GM10847 (cell line): ENCODE data around the gene CHMP6.

Source experiments
- POLR2A ChIP-seq: IDR thresholded peaks from 2 replicates; pipeline ENCODE4 v1.6.1; 2011; ENCODE audit not compliant: insufficient read length; ENCODE audit errors: extremely low read depth

CHMP6 gene

DNA sequence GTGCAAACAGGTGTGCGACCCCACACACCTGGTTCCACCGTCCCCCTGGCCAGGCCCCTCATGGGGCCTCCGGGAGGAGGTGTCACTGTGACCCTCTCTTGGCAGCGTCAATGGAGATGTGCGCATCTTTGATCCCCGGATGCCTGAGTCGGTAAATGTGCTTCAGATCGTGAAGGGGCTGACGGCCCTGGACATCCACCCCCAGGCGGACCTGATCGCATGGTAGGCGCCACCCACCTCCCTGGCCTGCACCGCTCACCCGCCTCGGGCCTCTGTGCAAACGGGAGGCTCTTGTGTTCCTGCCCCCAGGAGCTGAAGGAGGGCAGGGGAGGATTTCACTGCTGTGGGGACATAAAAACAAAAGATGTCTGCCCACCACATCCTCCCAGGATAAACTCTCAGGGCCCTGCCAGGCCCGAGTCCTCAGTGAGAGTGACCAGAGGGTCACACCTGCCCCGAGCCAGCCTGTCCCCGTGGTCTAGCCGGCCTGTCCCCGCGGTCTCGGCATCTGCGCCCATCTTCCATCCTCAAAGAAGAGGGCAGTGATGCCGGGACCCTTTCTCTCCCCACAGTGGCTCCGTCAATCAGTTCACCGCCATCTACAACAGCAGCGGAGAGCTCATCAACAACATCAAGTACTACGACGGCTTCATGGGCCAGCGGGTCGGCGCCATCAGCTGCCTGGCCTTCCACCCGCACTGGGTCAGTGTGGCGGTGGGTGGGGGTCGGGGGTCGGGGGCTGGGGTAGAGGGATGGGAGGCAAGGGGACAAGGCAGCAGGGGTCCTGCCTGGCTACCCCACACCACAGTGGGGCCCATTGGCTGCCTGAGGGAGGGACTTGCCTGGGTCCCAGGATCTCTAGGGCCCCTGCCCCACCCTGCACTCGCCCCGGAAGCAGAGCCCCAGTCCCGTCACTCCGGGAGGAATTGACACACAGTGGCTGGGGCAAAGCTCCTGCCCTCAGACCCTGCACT is 29.0 kb upstream of the CHMP6 start:
- no peak for TF ChIP-seq POLR2A

DNA sequence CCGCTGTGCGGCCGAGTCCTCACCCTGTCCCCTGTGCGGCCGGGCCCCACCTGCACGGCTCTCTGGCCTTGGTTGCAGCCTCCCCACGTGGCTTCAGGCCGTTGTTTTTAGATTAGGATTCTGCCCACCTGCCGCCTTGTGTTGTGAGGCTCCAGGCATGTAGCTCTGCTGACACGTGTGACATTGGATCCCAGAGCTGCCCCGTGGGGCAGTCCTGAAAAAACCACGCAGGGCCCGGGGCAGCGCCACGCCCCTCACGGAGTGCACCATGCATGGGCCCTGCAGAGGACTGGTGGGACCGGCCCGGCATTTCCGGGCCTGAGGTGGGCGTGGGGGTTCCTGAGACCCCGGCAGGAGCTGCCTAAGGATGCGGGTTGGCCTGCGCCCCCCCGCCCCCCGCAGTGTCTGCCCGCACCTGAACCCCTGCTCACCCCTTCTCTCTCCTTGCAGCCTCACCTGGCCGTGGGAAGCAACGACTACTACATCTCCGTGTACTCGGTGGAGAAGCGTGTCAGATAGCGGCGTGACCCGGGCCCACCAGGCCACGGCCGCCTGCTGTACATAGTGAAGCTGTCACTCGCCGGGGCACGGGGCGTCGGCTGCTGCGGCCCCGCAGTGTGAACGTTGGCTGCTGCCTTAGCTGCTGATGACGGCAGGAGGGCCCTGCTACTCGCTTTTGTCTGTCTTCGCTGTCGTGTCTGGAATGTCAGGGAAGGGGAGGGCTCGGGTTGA is 27.7 kb upstream of the CHMP6 start:
- no peak for TF ChIP-seq POLR2A

DNA sequence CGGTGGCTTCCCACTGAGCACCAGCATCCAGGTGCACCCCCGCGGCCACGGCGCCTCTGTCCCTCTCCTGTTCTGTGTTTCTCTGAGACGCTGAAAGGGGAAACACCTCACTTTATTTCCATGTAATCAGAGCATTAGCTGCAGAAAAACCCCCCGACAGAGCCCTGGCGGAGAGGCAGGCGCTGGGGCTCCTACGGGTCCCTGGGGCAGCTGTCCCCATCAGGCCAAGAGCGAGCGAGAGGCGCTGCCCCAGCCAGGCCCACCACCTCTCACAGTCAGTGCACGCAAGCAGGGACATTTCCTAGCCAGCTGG is 27.1 kb upstream of the CHMP6 start:
- no peak for TF ChIP-seq POLR2A

GRCh38 chr17:80964859-80965580 is 26.6 kb upstream of the CHMP6 start:
- no peak for TF ChIP-seq POLR2A

DNA sequence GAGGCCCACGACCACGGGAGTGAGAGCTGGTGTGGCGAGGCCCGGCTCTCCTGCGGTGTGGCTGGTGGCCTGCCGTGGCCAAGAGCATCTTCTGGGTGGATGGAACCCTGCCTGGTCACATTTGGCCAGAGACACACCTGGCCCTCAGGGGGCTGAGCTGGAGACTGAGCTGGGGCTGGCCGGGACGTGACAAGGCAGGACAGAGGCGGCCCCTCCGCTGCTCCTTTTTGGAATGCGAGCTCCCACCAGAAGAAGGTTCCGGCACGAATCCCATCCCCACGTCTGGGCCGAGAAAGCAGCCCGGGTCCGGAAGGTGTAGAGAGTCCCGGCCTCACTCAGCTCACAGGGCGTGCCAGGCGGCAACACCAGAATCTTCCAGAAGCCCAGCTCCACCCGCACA is 26.0 kb upstream of the CHMP6 start:
- TF ChIP-seq POLR2A: no peak

DNA sequence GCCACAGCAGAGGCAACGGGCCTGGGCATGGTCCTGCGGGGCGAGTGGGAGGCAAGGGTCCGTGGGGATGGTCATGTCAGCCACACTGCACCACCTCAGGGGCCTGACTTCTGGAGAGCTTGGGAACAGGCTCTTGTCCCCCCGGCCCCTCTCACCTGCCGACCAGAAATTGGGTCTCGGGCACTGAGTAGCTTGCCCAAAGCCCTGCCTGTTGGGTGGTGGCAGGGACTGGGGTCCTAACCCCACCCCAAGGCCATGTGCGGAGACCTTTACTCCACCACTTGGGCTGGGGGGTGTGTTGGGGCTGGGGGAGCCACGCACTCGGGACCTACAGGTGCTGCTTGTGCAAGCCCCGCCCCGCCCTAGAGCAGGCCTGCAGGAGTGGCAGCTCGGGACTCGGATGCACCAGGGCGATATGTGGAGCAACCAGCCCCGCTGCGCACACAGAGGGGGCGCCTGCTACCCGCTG is 24.2 kb upstream of the CHMP6 start:
- no peak for TF ChIP-seq POLR2A

DNA sequence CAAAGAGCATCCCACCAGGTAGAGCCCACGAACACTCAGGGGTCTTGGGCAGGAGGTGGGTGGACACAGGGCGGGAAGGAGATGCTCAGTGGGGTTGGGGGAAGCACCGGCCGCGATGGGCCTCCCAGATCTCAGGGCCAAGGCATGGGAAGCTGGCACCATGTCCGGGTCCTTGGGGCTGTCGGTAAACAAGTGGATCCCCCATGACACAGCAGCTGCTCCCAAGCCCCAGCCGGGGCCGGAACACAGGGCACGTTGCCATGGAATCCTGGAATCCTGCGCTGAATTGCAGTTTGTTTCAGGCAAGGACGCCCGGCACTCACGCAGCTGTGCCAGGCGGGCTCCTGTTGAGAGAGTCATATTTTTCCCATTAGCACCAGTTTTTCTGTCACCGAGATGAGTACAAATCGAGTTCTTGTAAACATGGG is 23.0 kb upstream of the CHMP6 start:
- TF ChIP-seq POLR2A: no peak

- no peak for TF ChIP-seq POLR2A
Observed at GRCh38 chr17:80969030-80969673, 22.5 kb upstream of the CHMP6 start.

DNA sequence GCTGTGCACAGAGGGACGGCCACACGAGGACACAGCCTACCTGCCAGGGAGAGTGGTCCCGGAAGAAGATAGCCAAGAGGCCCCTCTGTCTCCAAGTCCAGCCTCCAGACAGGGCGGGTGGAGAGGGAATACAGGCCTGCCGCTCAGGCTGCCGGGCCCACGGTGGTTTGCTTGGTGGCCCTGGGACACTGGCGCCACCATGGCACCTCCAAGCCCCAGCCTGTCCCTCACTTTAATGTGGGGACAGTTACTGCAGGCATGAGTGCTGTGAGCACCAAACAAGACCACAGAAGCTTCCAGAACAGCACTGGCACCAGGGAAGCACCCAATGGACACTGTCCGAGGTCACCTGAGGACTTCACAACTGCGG is 22.0 kb upstream of the CHMP6 start:
- no peak for TF ChIP-seq POLR2A

- TF ChIP-seq POLR2A: no peak
Observed at GRCh38 chr17:80970044-80970761, 21.4 kb upstream of the CHMP6 start.

DNA sequence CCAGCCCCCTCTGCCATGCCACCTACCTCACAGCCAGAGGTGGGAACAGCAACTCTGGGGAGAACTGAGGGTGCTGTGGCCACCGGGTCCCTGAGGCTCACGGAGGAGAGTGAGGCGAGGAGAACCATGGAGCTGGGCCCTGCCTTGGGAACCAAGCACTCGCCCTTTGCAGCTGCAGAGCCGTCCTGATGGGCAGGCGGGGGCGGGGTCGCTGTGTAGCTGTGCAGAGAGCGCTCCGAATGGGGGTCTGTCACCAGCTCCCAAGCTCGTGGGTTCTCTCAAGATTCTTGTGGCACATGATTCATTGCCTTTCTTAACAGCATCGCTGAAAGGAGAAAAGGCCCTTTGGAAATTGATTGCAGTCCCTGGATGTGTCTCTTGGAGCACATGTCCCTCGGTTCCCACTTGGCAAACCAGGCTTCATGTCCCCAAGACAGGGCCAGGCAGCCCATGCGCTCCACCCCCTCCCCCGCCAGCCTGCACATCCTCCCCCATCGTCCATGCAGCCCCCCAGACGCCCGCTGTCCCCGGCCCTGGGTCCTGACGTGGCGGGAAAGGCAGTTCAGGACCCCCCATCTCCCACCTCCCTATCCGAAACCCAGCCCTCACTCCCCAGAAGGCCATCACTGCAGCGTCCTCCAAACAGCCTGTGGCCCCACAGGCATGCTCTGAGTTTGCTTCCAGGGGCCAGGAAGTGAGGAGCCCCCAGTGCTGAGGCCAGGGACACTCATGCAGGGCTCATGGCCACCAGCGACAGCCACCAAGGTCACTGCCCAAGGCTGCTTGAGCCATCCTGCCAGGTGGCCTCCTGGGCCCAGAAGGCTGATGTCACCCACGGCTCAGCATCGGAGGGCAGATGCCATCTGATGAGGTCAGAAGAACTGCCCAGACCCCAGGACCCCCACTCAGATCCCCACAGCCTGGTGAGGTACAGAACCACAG is 20.6 kb upstream of the CHMP6 start:
- TF ChIP-seq POLR2A: no peak

GRCh38 chr17:80971704-80972304 is 19.8 kb upstream of the CHMP6 start:
- TF ChIP-seq POLR2A: no peak

DNA sequence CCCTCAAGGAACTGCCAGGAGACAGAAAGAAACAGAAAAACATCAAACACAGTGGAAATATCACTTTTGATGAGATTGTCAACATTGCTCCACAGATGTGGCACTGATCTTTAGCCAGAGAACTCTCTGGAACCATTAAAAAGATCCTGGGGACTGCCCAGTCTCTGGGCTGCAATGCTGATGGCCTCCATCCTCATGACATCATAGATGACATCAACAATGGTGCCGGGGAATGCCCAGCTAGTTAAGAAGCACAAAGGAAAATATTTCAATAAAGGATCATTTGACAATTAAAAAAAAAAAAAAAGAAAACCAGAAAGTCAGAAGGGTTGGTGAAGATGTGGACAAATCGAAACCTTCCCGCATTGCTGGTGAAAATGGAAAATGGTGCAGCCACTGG is 14.9 kb upstream of the CHMP6 start:
- no peak for TF ChIP-seq POLR2A
